ENCODE data around the gene ERP27. TPM values are rescaled to one million over a fixed set of nuclear protein-coding genes. Genes with fewer than 3 reads are reported as not detected.

Gene ERP27
- total RNA-seq, 8 experiments from 2014 or later: 0.15 to 1.9 (median 0.36) TPM; not detected in 4

- ATAC-seq (replicated peaks in 6 of 8): no peak
- in situ Hi-C loops (cut with MboI; ENCODE audit: low pct_unique_long_range_greater_than_20kb in 2 of 9, low sequenced_read_pairs in 9 of 9, unreplicated experiment in 9 of 9): no loop called here
- no peaks in the 10 kb centered on the region for H3K4me1 ChIP-seq (replicated peaks in 1 of 2)
- H3K27ac ChIP-seq: no peak overlapping the region
- WGBS, 10 experiments: 71 to 98% (median 85%) methylated on average over 2 to 11 of the region's 11 CpGs; no CpG with 5 or more reads in 1 of the 10 experiments
- no peak overlapping the region for H3K4me3 ChIP-seq
These were observed 20.2 kb upstream of the ERP27 start for GRCh38 chr12:14958361-14959125.

- WGBS, 10 experiments: 63 to 100% (median 84%) methylated on average over 1 to 5 of the region's 5 CpGs
- in situ Hi-C loops (cut with MboI; ENCODE audit: low pct_unique_long_range_greater_than_20kb in 2 of 9, low sequenced_read_pairs in 9 of 9, unreplicated experiment in 9 of 9): no loop called here
- Histone ChIP-seq H3K4me3 (no peak overlapping the region), H3K27ac (no peak overlapping the region), H3K4me1 (replicated peaks in 1 of 2) (no peaks in the 10 kb centered on the region)
- ATAC-seq (replicated peaks in 6 of 8): no peak
These were observed 19.3 kb upstream of the ERP27 start for GRCh38 chr12:14957551-14958168.

- no peak for ATAC-seq (replicated peaks in 6 of 8)
- in situ Hi-C loops (cut with MboI; ENCODE audit: low pct_unique_long_range_greater_than_20kb in 2 of 9, low sequenced_read_pairs in 9 of 9, unreplicated experiment in 9 of 9): no loop called here
- H3K4me1 ChIP-seq (replicated peaks in 1 of 2): no peaks in the 10 kb centered on the region
- no peak overlapping the region for H3K27ac ChIP-seq
- WGBS, 10 experiments: 78 to 100% (median 93%) methylated on average over 1 to 2 of the region's 2 CpGs
- no peak overlapping the region for H3K4me3 ChIP-seq
These were observed 18.6 kb upstream of the ERP27 start for GRCh38 chr12:14956905-14957304.

- H3K4me3 ChIP-seq: no peak overlapping the region
- WGBS, 10 experiments: 71 to 89% (median 79%) methylated on average over 1 to 9 of the region's 9 CpGs; no CpG with 5 or more reads in 2 of the 10 experiments
- peak in 3 of 8 experiments; percentile 6 to 56 (median 22) for ATAC-seq (replicated peaks in 6 of 8)
- H3K27ac ChIP-seq: no peak overlapping the region
- H3K4me1 ChIP-seq (replicated peaks in 1 of 2): no peaks in the 10 kb centered on the region
- in situ Hi-C loops (cut with MboI; ENCODE audit: low pct_unique_long_range_greater_than_20kb in 2 of 9, low sequenced_read_pairs in 9 of 9, unreplicated experiment in 9 of 9): no loop called here
These were observed 17.9 kb upstream of the ERP27 start for GRCh38 chr12:14956024-14956891.

- in situ Hi-C loops (cut with MboI; ENCODE audit: low pct_unique_long_range_greater_than_20kb in 2 of 9, low sequenced_read_pairs in 9 of 9, unreplicated experiment in 9 of 9): no loop called here
- no peak for ATAC-seq (replicated peaks in 6 of 8)
- Histone ChIP-seq H3K27ac (no peak overlapping the region), H3K4me1 (replicated peaks in 1 of 2) (peaks cover 0 to 4% of the 10 kb centered on the region in 2 donors), H3K4me3 (no peak overlapping the region)
- WGBS, 10 experiments: 40 to 100% (median 90%) methylated on average over 1 to 4 of the region's 4 CpGs; no CpG with 5 or more reads in 4 of the 10 experiments
These were observed 15.9 kb upstream of the ERP27 start for GRCh38 chr12:14954269-14954668.

GRCh38 chr12:14953752-14954151, 15.4 kb upstream of the ERP27 start:
- Histone ChIP-seq H3K4me3 (no peak overlapping the region), H3K4me1 (replicated peaks in 1 of 2) (peaks cover 0 to 4% of the 10 kb centered on the region in 2 donors), H3K27ac (no peak overlapping the region)
- in situ Hi-C loops (cut with MboI; ENCODE audit: low pct_unique_long_range_greater_than_20kb in 2 of 9, low sequenced_read_pairs in 9 of 9, unreplicated experiment in 9 of 9): no loop called here
- ATAC-seq (replicated peaks in 6 of 8): no peak
- WGBS, 10 experiments: 20 to 75% (median 55%) methylated on average over 1 of the region's 1 CpG; no CpG with 5 or more reads in 4 of the 10 experiments

- whole genome bisulfite sequencing, 10 experiments: 17 to 90% (median 79%) methylated on average over 1 to 7 of the region's 7 CpGs; no CpG with 5 or more reads in 2 of the 10 experiments
- Histone ChIP-seq H3K27ac (no peak overlapping the region), H3K4me1 (replicated peaks in 1 of 2) (peaks cover 0 to 4% of the 10 kb centered on the region in 2 donors), H3K4me3 (no peak overlapping the region)
- ATAC-seq (replicated peaks in 6 of 8): peak in 7 of 8 experiments; percentile 48 to 85 (median 69)
- in situ Hi-C loops (cut with MboI; ENCODE audit: low pct_unique_long_range_greater_than_20kb in 2 of 9, low sequenced_read_pairs in 9 of 9, unreplicated experiment in 9 of 9): no loop called here
These were observed 14.1 kb upstream of the ERP27 start for GRCh38 chr12:14952299-14952921.

- peaks cover 0 to 4% of the 10 kb centered on the region in 2 donors for H3K4me1 ChIP-seq (replicated peaks in 1 of 2)
- ATAC-seq (replicated peaks in 6 of 8): no peak
- H3K4me3 ChIP-seq: no peak overlapping the region
- no peak overlapping the region for H3K27ac ChIP-seq
- WGBS, 10 experiments: 0 to 100% (median 20%) methylated on average over 1 of the region's 1 CpG; no CpG with 5 or more reads in 3 of the 10 experiments
- in situ Hi-C loops (cut with MboI; ENCODE audit: low pct_unique_long_range_greater_than_20kb in 2 of 9, low sequenced_read_pairs in 9 of 9, unreplicated experiment in 9 of 9): no loop called here
These were observed 13.5 kb upstream of the ERP27 start for GRCh38 chr12:14951851-14952250.

- H3K4me3 ChIP-seq: no peak overlapping the region
- WGBS, 10 experiments: 48 to 96% (median 74%) methylated on average over 2 to 5 of the region's 6 CpGs; no CpG with 5 or more reads in 1 of the 10 experiments
- H3K27ac ChIP-seq: no peak overlapping the region
- H3K4me1 ChIP-seq (replicated peaks in 1 of 2): peaks cover 0 to 4% of the 10 kb centered on the region in 2 donors
- in situ Hi-C loops (cut with MboI; ENCODE audit: low pct_unique_long_range_greater_than_20kb in 2 of 9, low sequenced_read_pairs in 9 of 9, unreplicated experiment in 9 of 9): no loop called here
- peak in 3 of 8 experiments; percentile 50 to 63 (median 56) for ATAC-seq (replicated peaks in 6 of 8)
These were observed 12.8 kb upstream of the ERP27 start for GRCh38 chr12:14950982-14951746.

- Histone ChIP-seq H3K27ac (no peak overlapping the region), H3K4me1 (replicated peaks in 1 of 2) (peaks cover 0 to 4% of the 10 kb centered on the region in 2 donors), H3K4me3 (no peak overlapping the region)
- in situ Hi-C loops (cut with MboI; ENCODE audit: low pct_unique_long_range_greater_than_20kb in 2 of 9, low sequenced_read_pairs in 9 of 9, unreplicated experiment in 9 of 9): no loop called here
- WGBS, 10 experiments: 5 to 88% (median 62%) methylated on average over 3 to 4 of the region's 4 CpGs; no CpG with 5 or more reads in 2 of the 10 experiments
- peak in 3 of 8 experiments; percentile 11 to 34 (median 15) for ATAC-seq (replicated peaks in 6 of 8)
These were observed 12.1 kb upstream of the ERP27 start for GRCh38 chr12:14950421-14950820.

- Histone ChIP-seq H3K4me3 (no peak overlapping the region), H3K27ac (no peak overlapping the region), H3K4me1 (replicated peaks in 1 of 2) (peaks cover 0 to 4% of the 10 kb centered on the region in 2 donors)
- ATAC-seq (replicated peaks in 6 of 8): no peak
- WGBS, 10 experiments: 90 to 100% (median 100%) methylated on average over 1 to 4 of the region's 5 CpGs; no CpG with 5 or more reads in 5 of the 10 experiments
- in situ Hi-C loops (cut with MboI; ENCODE audit: low pct_unique_long_range_greater_than_20kb in 2 of 9, low sequenced_read_pairs in 9 of 9, unreplicated experiment in 9 of 9): no loop called here
These were observed 11.3 kb upstream of the ERP27 start for GRCh38 chr12:14949631-14950030.

GRCh38 chr12:14948672-14949071, 10.3 kb upstream of the ERP27 start:
- peak; percentile 60 to 94 (median 81) for ATAC-seq (replicated peaks in 6 of 8)
- 0 to 72% (median 54%) methylated on average over 1 to 3 of the region's 3 CpGs; no CpG with 5 or more reads in 2 of the 10 experiments for WGBS, 10 experiments
- no peak overlapping the region for H3K4me3 ChIP-seq
- in situ Hi-C loops (cut with MboI; ENCODE audit: low pct_unique_long_range_greater_than_20kb in 2 of 9, low sequenced_read_pairs in 9 of 9, unreplicated experiment in 9 of 9): no loop called here
- no peak overlapping the region for H3K27ac ChIP-seq
- H3K4me1 ChIP-seq (replicated peaks in 1 of 2): peaks cover 0 to 4% of the 10 kb centered on the region in 2 donors
